Osteocyte (in vitro differentiated cells): ENCODE measurements around the gene DLAT. TPM values are rescaled to one million over a fixed set of nuclear protein-coding genes. Genes with fewer than 3 reads are reported as not detected.

Experiments used
- DNase-seq: peaks from one replicate; pipeline ENCODE4 v3.0.0; 2021; ENCODE audit warnings: mixed read lengths; ENCODE audit not compliant: unreplicated experiment; ENCODE audit errors: extremely low spot score
- H3K27ac Mint-ChIP-seq: one replicate; pipeline ENCODE4 v1.8.0; 2021; ENCODE audit warnings: mild to moderate bottlenecking, mixed read lengths; ENCODE audit not compliant: unreplicated experiment
- H3K27me3 Mint-ChIP-seq: one replicate; pipeline ENCODE4 v1.8.0; 2021; ENCODE audit warnings: mixed read lengths; ENCODE audit not compliant: unreplicated experiment
- H3K36me3 Mint-ChIP-seq: one replicate; pipeline ENCODE4 v1.8.0; 2021; ENCODE audit warnings: mixed read lengths; ENCODE audit not compliant: unreplicated experiment
- H3K4me1 Mint-ChIP-seq: one replicate; pipeline ENCODE4 v1.8.0; 2021; ENCODE audit warnings: mixed read lengths; ENCODE audit not compliant: unreplicated experiment
- H3K4me3 Mint-ChIP-seq: one replicate; pipeline ENCODE4 v1.8.0; 2021; ENCODE audit warnings: mild to moderate bottlenecking, moderate library complexity, mixed read lengths; ENCODE audit not compliant: unreplicated experiment
- H3K9me3 Mint-ChIP-seq: one replicate; pipeline ENCODE4 v1.8.0; 2021; ENCODE audit warnings: mixed read lengths; ENCODE audit not compliant: unreplicated experiment
- CTCF ChIP-seq: fragments of 200-600 bp; sonication (generic); IDR thresholded peaks from 2 replicates; pipeline ENCODE4 v1.5.0; 2021; ENCODE audit warnings: antibody characterized with exemption, mild to moderate bottlenecking, moderate library complexity
- total RNA-seq: library from RNA; stranded (reverse); gene quantifications from 2 replicates; pipeline ENCODE4 v1.2.1, GENCODE V29; 2021

The DLAT gene
- total RNA-seq, 1 donor from 2014 or later = 26.4 TPM

- H3K36me3 Mint-ChIP-seq = peaks cover 68% of the 10 kb centered on the region
- no peak for DNase-seq
- no peaks in the 10 kb centered on the region for H3K9me3 Mint-ChIP-seq
- no peaks in the 10 kb centered on the region for H3K27me3 Mint-ChIP-seq
- no peak overlapping the region for H3K4me3 Mint-ChIP-seq
- no peak for TF ChIP-seq CTCF
- H3K27ac Mint-ChIP-seq = no peak overlapping the region
- peaks cover 7% of the 10 kb centered on the region for H3K4me1 Mint-ChIP-seq
Observed at GRCh38 chr11:112049777-112050176, 24.6 kb downstream of the DLAT start.

GRCh38 chr11:112050721-112051120, 25.5 kb downstream of the DLAT start:
- TF ChIP-seq CTCF = no peak
- H3K4me1 Mint-ChIP-seq = peaks cover 7% of the 10 kb centered on the region
- H3K27me3 Mint-ChIP-seq = no peaks in the 10 kb centered on the region
- H3K4me3 Mint-ChIP-seq = no peak overlapping the region
- no peak overlapping the region for H3K27ac Mint-ChIP-seq
- DNase-seq = no peak
- peaks cover 63% of the 10 kb centered on the region for H3K36me3 Mint-ChIP-seq
- H3K9me3 Mint-ChIP-seq = no peaks in the 10 kb centered on the region

- Mint-ChIP-seq H3K4me1 (peaks cover 7% of the 10 kb centered on the region), H3K36me3 (peaks cover 60% of the 10 kb centered on the region), H3K27ac (no peak overlapping the region), H3K27me3 (no peaks in the 10 kb centered on the region), H3K9me3 (no peaks in the 10 kb centered on the region), H3K4me3 (no peak overlapping the region)
- TF ChIP-seq CTCF = no peak
- no peak for DNase-seq
Observed at GRCh38 chr11:112051768-112052167, 26.6 kb downstream of the DLAT start.

GRCh38 chr11:112057170-112057569, 32.0 kb downstream of the DLAT start:
- H3K4me1 Mint-ChIP-seq = no peaks in the 10 kb centered on the region
- no peaks in the 10 kb centered on the region for H3K9me3 Mint-ChIP-seq
- no peaks in the 10 kb centered on the region for H3K27me3 Mint-ChIP-seq
- no peak overlapping the region for H3K4me3 Mint-ChIP-seq
- H3K27ac Mint-ChIP-seq = no peak overlapping the region
- no peak for DNase-seq
- peaks cover 40% of the 10 kb centered on the region for H3K36me3 Mint-ChIP-seq
- TF ChIP-seq CTCF = no peak

- no peaks in the 10 kb centered on the region for H3K27me3 Mint-ChIP-seq
- TF ChIP-seq CTCF = no peak
- H3K27ac Mint-ChIP-seq = no peak overlapping the region
- no peaks in the 10 kb centered on the region for H3K9me3 Mint-ChIP-seq
- no peak for DNase-seq
- peaks cover 36% of the 10 kb centered on the region for H3K36me3 Mint-ChIP-seq
- peaks cover 8% of the 10 kb centered on the region for H3K4me1 Mint-ChIP-seq
- no peak overlapping the region for H3K4me3 Mint-ChIP-seq
Observed at GRCh38 chr11:112058103-112058502, 32.9 kb downstream of the DLAT start.
